Epithelial cell of proximal tubule (primary cell): ENCODE results near the gene PLCB1. TPM values are rescaled to one million over a fixed set of nuclear protein-coding genes. Genes with fewer than 3 reads are reported as not detected.

Source experiments
- DNase-seq: peaks from one replicate; pipeline ENCODE4 v3.0.0-alpha.2; 2011; ENCODE audit warnings: low read depth
- H3K4me3 ChIP-seq: 2 replicates; pipeline ENCODE4 v1.5.1; 2011; ENCODE audit warnings: low read depth, mild to moderate bottlenecking, low read length
- total RNA-seq: library from RNA; depleted of rRNA; stranded (reverse); fragments of >200 nt; gene quantifications from 2 replicates; pipeline ENCODE4 v1.2.3, GENCODE V29; 2015
- TF ChIP-seq, protein P1 (sequence below): conservative IDR thresholded peaks from 2 replicates; pipeline ENCODE4 v1.5.1; 2012; ENCODE audit warnings: low read depth, mild to moderate bottlenecking, low read length

Gene PLCB1
- total RNA-seq, 1 donor from 2014 or later = 2.2 TPM

DNA sequence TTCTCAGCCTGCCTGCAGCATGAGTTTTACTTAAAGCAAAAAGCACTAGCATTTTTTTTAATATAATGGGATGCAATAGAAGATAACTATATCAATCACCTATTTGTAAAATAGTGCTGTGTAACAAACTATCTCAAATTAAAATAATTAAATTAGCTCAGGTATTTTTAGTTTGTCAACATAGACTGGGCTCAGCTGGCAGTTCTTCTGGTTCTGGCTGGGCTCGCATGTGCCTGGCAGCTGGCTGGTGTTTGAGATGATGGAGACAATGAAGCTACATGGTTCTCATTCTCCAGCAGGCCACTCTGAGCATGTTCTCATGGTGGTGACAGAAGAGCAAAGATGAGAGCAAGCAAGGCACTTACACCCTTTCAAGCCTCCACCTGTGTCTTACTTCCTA lies 181.0 kb downstream of the PLCB1 start:
- TF ChIP-seq, protein P1, sequence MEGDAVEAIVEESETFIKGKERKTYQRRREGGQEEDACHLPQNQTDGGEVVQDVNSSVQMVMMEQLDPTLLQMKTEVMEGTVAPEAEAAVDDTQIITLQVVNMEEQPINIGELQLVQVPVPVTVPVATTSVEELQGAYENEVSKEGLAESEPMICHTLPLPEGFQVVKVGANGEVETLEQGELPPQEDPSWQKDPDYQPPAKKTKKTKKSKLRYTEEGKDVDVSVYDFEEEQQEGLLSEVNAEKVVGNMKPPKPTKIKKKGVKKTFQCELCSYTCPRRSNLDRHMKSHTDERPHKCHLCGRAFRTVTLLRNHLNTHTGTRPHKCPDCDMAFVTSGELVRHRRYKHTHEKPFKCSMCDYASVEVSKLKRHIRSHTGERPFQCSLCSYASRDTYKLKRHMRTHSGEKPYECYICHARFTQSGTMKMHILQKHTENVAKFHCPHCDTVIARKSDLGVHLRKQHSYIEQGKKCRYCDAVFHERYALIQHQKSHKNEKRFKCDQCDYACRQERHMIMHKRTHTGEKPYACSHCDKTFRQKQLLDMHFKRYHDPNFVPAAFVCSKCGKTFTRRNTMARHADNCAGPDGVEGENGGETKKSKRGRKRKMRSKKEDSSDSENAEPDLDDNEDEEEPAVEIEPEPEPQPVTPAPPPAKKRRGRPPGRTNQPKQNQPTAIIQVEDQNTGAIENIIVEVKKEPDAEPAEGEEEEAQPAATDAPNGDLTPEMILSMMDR = no peak
- no peak for DNase-seq
- no peak overlapping the region for H3K4me3 ChIP-seq

DNA sequence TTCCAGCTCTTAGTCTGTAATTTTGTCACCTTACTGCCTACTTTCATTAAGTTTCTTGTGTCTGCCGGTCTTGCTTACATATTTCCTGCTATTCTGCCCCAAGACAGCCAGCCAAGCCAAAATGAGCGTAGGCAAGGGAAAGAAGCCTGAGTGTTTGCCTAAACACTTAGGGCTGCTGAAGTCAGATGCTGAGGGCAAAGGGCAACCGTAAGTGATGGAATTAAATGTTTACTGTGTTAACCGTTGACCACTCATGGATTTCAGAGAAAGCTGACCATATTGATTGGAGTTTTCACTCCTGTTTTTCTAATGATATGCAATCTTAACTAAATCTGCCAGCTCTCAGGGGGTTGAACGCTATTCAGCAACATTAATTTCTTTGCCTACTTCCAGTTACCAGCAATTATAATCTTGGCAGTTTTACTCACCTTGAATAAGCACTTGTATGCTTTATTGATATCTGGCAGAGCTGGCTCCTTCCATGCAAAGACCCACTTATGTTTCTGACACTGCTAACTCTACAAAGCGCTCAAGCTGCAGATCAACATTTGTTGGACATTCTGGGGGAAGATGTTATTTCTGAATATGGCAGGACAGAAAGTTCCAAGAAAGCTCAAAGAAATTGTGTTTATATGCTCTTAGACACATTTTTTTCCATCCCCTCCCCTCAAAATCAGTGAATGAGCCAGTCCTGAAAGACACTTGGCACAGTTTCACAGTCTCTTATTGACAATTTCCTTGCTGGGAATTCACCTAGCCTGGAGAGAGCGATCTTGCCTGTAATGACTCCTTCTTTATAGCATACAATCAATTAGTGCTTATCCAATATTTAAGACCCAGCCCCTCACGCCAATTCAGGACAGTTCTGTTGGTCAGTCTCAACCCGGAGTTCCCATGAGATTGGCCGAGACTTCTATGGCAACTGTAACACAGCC lies 183.8 kb downstream of the PLCB1 start:
- no peak overlapping the region for H3K4me3 ChIP-seq
- DNase-seq = no peak
- TF ChIP-seq, protein P1 = no peak

DNA sequence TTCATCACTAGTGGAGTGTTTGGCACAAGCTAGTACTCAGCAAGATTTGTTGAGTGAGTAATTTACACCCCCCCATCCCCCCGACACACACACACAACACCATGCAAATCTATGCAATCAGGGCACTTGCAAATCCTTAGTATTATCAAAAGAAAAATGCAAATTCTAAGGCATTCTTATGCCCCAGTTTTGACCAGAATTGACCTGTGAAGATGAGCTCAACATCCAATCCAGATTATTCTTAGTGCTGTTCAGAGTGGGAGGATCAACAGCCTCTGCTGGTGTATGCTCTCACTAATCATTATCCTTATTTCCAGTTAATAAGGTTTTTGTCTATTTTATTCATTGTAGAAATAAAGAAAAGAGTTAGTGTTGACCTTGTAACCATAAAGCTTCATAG lies 185.4 kb downstream of the PLCB1 start:
- TF ChIP-seq, protein P1 = no peak
- H3K4me3 ChIP-seq = no peak overlapping the region
- DNase-seq = no peak

DNA sequence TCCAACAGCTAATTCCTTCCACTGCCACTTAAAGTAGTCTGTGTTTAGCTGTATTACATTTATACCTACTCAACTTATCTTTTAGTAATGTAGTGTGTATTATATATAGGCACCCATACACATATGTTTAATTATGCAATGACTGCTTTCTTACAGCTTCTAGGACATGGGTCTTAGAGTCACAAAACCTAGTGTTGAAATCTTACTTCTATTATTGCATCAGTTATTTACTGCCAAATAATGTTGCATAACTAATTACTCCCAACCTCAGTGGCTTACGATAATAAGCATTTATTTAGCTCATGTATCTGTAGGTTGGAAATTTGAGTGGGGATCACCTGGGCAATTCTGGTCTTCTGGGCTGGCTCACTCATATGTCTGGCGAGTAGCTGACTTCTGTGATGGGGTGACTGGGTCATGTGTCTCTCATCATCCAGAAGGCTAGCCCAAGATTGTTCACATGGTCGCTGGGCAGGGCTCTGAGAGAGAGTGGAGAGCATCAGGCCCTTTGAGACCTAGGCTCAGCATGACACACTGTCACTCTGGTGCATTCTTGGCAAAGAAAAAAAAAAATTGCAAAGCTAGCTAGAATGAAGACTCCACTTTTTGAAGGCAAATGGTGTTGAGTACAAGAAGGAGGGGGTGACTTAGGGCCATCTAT lies 187.0 kb downstream of the PLCB1 start:
- TF ChIP-seq, protein P1 = no peak
- no peak for DNase-seq
- no peak overlapping the region for H3K4me3 ChIP-seq

DNA sequence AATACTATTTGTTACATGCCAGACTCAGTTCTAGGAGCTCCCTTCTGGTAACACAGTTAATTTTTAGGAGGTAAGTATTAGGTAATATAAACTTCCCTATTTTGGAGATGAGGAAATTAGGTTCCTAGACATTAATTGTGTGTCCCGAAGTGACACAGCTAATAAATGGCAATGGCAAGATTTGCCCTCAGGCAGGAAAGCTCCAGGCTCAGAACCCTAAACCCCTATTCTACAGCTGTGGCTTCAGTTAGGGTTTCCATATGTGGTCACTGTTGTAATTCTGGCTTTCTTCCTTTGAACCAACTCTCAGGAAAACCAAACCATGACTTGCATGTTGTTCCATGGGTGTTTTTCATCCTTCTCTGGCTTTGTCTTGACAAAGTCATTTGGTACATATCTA lies 188.2 kb downstream of the PLCB1 start:
- TF ChIP-seq, protein P1 = no peak
- DNase-seq = no peak

DNA sequence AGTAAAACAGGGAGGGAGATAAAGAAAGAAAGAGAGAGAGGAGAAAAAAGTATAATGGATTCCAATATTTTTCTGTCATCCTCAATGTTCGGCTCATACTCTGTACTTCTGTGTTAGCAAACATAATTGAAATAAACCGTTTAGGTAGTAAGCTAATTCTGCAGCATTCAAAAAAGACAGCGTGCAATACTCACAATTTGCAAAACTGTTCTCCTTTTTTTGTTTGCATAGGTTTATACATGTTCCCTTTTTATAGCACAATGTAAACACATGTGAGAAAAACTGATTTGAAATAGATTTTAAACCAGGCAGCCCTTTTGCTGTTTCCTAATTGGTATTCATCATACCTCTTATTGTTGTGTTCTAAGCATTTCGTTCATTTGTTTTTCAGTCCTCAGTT lies 188.9 kb downstream of the PLCB1 start:
- no peak for DNase-seq
- H3K4me3 ChIP-seq = no peak overlapping the region
- TF ChIP-seq, protein P1 = no peak

More for the DNA sequence above, 188.2 kb downstream of the PLCB1 start:
- H3K4me3 ChIP-seq = no peak overlapping the region
